ENCODE measurements around the gene ZNF414.
"Not testable (repeated sequence)": the region's sequence is repeated elsewhere in the genome, so short reads cannot be mapped to it uniquely, and the experiment has no call there.

The ZNF414 gene

GRCh38 chr19:8513687-8514504, at the start of gene ZNF414:
ZNF414 (minus strand) TSS chr19:8514167; CDS start chr19:8514046, 121 bp downstream.
- DNase-seq, result peak; percentile 84

- no peak for DNase-seq
Observed at GRCh38 chr19:8561075-8561764, 47.3 kb upstream of the ZNF414 start.

- no peak for DNase-seq
Observed at GRCh38 chr19:8558325-8558724, 44.4 kb upstream of the ZNF414 start.

GRCh38 chr19:8557642-8558238, 43.8 kb upstream of the ZNF414 start:
- DNase-seq, result no peak

- DNase-seq, result not testable (repeated sequence)
Observed at GRCh38 chr19:8553729-8554128, 39.8 kb upstream of the ZNF414 start.

GRCh38 chr19:8552810-8553209, 38.8 kb upstream of the ZNF414 start:
- DNase-seq, result no peak

- DNase-seq, result no peak
Observed at GRCh38 chr19:8550070-8550469, 36.1 kb upstream of the ZNF414 start.

- DNase-seq, result no peak
Observed at GRCh38 chr19:8545743-8546142, 31.8 kb upstream of the ZNF414 start.

- DNase-seq, result no peak
Observed at GRCh38 chr19:8544168-8544567, 30.2 kb upstream of the ZNF414 start.

GRCh38 chr19:8539621-8540149, 25.7 kb upstream of the ZNF414 start:
- DNase-seq, result no peak

GRCh38 chr19:8537099-8537498, 23.1 kb upstream of the ZNF414 start:
- DNase-seq, result no peak

- DNase-seq, result no peak
Observed at GRCh38 chr19:8536282-8536681, 22.3 kb upstream of the ZNF414 start.

GRCh38 chr19:8532225-8532624, 18.3 kb upstream of the ZNF414 start:
- no peak for DNase-seq

- DNase-seq, result no peak
Observed at GRCh38 chr19:8531470-8531869, 17.5 kb upstream of the ZNF414 start.

- no peak for DNase-seq
Observed at GRCh38 chr19:8530061-8530679, 16.2 kb upstream of the ZNF414 start.

GRCh38 chr19:8529369-8530006, 15.5 kb upstream of the ZNF414 start:
- DNase-seq, result no peak

GRCh38 chr19:8528500-8528899, 14.5 kb upstream of the ZNF414 start:
- no peak for DNase-seq

GRCh38 chr19:8526345-8527091, 12.6 kb upstream of the ZNF414 start:
- DNase-seq, result no peak

GRCh38 chr19:8525401-8525684, 11.4 kb upstream of the ZNF414 start:
- DNase-seq, result no peak

GRCh38 chr19:8519388-8519787, 5.4 kb upstream of the ZNF414 start:
- DNase-seq, result no peak

- no peak for DNase-seq
Observed at GRCh38 chr19:8518536-8518935, 4.6 kb upstream of the ZNF414 start.

Measured in GF-D8 (cell line).